HepG2 (cell line): ENCODE measurements around the gene NXPH4.

Experiments
- ETV6 ChIP-seq: sonication (generic); formaldehyde crosslinking; conservative IDR thresholded peaks from 2 replicates; pipeline ENCODE4 v1.4.0; 2020; ENCODE audit warnings: missing genetic modification reagents
- PAX8 ChIP-seq: sonication (generic); formaldehyde crosslinking; IDR thresholded peaks from 2 replicates; pipeline ENCODE4 v1.8.0; 2022; ENCODE audit warnings: mild to moderate bottlenecking, missing genetic modification reagents, borderline replicate concordance
- PHB2 ChIP-seq: fragments of 450-650 bp; IDR thresholded peaks from 2 replicates; pipeline ENCODE4 v1.6.1; 2018; ENCODE audit not compliant: partially characterized antibody
- PHF21A ChIP-seq: sonication (generic); formaldehyde crosslinking; IDR thresholded peaks from 2 replicates; pipeline ENCODE4 v1.5.0; 2020; ENCODE audit warnings: mild to moderate bottlenecking, missing genetic modification reagents
- POLR2A ChIP-seq, 2 experiments: IDR thresholded peaks; 2 replicates each; pipeline ENCODE4 v1.6.1; 2011; ENCODE audit warnings: low read depth in 2 of 2, low read length in 2 of 2, mild to moderate bottlenecking in 1 of 2, moderate library complexity in 1 of 2; ENCODE audit not compliant: insufficient read depth in 1 of 2
- SMARCC2 ChIP-seq: fragments of 450-650 bp; IDR thresholded peaks from 2 replicates; pipeline ENCODE4 v1.6.1; 2017; ENCODE audit warnings: antibody characterized with exemption, mild to moderate bottlenecking
- SNAPC2 ChIP-seq: sonication (generic); formaldehyde crosslinking; IDR thresholded peaks from 2 replicates; pipeline ENCODE4 v1.8.1; 2022; ENCODE audit warnings: mild to moderate bottlenecking, missing genetic modification reagents
- TAF1 ChIP-seq: sonication (generic); formaldehyde crosslinking; IDR thresholded peaks from 2 replicates; pipeline ENCODE4 v1.4.0; 2020; ENCODE audit warnings: missing genetic modification reagents
- ZNF224 ChIP-seq: sonication (generic); formaldehyde crosslinking; IDR thresholded peaks from 2 replicates; pipeline ENCODE4 v1.5.0; 2020; ENCODE audit warnings: mild to moderate bottlenecking, missing genetic modification reagents
- ZNF605 ChIP-seq: sonication (generic); formaldehyde crosslinking; IDR thresholded peaks from 2 replicates; pipeline ENCODE4 v1.8.0; 2022; ENCODE audit warnings: mild to moderate bottlenecking, missing genetic modification reagents
- ZNF75D ChIP-seq: sonication (generic); formaldehyde crosslinking; IDR thresholded peaks from 2 replicates; pipeline ENCODE4 v1.8.1; 2023; ENCODE audit warnings: missing genetic modification reagents, mild to moderate bottlenecking, borderline replicate concordance
- TF ChIP-seq, protein P1 (sequence below), 2 experiments: fragments of 450-650 bp in 1 of 2; sonication (generic) in 1 of 2; formaldehyde crosslinking in 1 of 2; IDR thresholded peaks; 2 replicates each; pipeline versions ENCODE4 v1.6.1 to v1.8.0; 2016 to 2022; ENCODE audit warnings: antibody characterized with exemption in 1 of 2, mild to moderate bottlenecking in 1 of 2, missing genetic modification reagents in 1 of 2
- TF ChIP-seq, protein P2 (sequence below): sonication (generic); formaldehyde crosslinking; IDR thresholded peaks from 2 replicates; pipeline ENCODE4 v1.4.0; 2020; ENCODE audit warnings: missing genetic modification reagents
- TF ChIP-seq, protein P3 (sequence below): sonication (generic); formaldehyde crosslinking; IDR thresholded peaks from 2 replicates; pipeline ENCODE4 v1.4.0; 2020; ENCODE audit warnings: mild to moderate bottlenecking, missing genetic modification reagents

DNA sequence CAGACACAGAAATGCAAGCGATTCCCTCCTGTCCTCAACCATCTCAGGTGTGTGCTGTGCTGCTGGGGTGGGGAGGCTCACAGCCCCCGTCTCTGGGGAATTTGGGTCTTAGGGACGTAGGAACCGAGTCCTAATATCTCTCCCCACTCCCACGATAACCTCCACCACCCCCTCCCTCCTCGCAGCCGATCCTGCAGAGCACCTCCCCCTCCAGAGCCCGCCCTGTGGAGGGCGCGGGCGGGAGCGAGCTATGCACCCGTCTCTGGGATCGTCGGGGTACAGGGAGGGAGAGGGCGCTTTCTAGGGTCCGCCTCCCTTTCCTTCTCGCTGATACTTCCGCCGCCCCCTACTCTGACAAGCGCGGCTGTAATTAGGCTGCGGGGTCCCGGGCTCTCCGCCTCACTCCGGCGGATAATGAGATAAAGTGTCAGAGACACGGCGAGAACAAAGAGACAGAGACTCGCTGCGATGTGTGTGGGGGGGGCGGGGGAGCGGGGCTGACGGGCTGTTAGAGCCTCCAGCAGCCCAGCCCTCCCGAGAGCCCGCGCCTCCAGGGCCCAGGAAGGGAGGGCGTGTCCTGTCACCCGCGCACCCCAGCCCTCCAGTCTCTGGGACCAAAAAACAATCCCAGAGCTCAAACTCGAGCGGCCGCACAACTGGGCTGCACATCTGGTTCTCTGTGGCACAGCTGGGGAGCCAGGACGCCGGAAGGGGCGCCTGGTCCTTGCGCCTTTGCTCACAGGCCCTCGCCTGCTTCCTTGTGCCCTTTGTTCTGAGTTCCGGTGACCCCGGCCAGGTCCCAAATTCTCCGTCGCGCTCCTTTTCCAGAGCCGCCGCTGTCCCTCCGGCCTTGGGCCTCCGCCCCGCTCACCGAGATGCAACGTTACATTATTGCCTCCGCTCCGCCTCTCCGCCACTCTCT is 21.6 kb downstream of the NXPH4 start:
- no peak for TF ChIP-seq ZNF224 (CRISPR knock-in tag)
- TF ChIP-seq ZNF605 = no peak
- TF ChIP-seq PAX8 (CRISPR knock-in tag) = no peak
- TF ChIP-seq, protein P1, sequence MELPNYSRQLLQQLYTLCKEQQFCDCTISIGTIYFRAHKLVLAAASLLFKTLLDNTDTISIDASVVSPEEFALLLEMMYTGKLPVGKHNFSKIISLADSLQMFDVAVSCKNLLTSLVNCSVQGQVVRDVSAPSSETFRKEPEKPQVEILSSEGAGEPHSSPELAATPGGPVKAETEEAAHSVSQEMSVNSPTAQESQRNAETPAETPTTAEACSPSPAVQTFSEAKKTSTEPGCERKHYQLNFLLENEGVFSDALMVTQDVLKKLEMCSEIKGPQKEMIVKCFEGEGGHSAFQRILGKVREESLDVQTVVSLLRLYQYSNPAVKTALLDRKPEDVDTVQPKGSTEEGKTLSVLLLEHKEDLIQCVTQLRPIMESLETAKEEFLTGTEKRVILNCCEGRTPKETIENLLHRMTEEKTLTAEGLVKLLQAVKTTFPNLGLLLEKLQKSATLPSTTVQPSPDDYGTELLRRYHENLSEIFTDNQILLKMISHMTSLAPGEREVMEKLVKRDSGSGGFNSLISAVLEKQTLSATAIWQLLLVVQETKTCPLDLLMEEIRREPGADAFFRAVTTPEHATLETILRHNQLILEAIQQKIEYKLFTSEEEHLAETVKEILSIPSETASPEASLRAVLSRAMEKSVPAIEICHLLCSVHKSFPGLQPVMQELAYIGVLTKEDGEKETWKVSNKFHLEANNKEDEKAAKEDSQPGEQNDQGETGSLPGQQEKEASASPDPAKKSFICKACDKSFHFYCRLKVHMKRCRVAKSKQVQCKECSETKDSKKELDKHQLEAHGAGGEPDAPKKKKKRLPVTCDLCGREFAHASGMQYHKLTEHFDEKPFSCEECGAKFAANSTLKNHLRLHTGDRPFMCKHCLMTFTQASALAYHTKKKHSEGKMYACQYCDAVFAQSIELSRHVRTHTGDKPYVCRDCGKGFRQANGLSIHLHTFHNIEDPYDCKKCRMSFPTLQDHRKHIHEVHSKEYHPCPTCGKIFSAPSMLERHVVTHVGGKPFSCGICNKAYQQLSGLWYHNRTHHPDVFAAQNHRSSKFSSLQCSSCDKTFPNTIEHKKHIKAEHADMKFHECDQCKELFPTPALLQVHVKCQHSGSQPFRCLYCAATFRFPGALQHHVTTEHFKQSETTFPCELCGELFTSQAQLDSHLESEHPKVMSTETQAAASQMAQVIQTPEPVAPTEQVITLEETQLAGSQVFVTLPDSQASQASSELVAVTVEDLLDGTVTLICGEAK (IDR thresholded peaks at IDR 0.05) = no peak
- TF ChIP-seq, protein P1 (CRISPR knock-in tag; IDR thresholded peaks at IDR 0.05) = no peak
- no peak for TF ChIP-seq SNAPC2 (CRISPR knock-in tag)
- TF ChIP-seq ZNF75D (CRISPR knock-in tag) = no peak
- TF ChIP-seq POLR2A (IDR thresholded peaks at IDR 0.05; ENCODE audit: insufficient read depth in 1 of 2, low read depth in 2 of 2, low read length in 2 of 2) = no peak
- TF ChIP-seq, protein P2, sequence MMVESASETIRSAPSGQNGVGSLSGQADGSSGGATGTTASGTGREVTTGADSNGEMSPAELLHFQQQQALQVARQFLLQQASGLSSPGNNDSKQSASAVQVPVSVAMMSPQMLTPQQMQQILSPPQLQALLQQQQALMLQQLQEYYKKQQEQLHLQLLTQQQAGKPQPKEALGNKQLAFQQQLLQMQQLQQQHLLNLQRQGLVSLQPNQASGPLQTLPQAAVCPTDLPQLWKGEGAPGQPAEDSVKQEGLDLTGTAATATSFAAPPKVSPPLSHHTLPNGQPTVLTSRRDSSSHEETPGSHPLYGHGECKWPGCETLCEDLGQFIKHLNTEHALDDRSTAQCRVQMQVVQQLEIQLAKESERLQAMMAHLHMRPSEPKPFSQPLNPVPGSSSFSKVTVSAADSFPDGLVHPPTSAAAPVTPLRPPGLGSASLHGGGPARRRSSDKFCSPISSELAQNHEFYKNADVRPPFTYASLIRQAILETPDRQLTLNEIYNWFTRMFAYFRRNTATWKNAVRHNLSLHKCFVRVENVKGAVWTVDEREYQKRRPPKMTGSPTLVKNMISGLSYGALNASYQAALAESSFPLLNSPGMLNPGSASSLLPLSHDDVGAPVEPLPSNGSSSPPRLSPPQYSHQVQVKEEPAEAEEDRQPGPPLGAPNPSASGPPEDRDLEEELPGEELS = no peak
- no peak for TF ChIP-seq PHB2
- TF ChIP-seq ETV6 (CRISPR knock-in tag) = no peak
- TF ChIP-seq, protein P3, sequence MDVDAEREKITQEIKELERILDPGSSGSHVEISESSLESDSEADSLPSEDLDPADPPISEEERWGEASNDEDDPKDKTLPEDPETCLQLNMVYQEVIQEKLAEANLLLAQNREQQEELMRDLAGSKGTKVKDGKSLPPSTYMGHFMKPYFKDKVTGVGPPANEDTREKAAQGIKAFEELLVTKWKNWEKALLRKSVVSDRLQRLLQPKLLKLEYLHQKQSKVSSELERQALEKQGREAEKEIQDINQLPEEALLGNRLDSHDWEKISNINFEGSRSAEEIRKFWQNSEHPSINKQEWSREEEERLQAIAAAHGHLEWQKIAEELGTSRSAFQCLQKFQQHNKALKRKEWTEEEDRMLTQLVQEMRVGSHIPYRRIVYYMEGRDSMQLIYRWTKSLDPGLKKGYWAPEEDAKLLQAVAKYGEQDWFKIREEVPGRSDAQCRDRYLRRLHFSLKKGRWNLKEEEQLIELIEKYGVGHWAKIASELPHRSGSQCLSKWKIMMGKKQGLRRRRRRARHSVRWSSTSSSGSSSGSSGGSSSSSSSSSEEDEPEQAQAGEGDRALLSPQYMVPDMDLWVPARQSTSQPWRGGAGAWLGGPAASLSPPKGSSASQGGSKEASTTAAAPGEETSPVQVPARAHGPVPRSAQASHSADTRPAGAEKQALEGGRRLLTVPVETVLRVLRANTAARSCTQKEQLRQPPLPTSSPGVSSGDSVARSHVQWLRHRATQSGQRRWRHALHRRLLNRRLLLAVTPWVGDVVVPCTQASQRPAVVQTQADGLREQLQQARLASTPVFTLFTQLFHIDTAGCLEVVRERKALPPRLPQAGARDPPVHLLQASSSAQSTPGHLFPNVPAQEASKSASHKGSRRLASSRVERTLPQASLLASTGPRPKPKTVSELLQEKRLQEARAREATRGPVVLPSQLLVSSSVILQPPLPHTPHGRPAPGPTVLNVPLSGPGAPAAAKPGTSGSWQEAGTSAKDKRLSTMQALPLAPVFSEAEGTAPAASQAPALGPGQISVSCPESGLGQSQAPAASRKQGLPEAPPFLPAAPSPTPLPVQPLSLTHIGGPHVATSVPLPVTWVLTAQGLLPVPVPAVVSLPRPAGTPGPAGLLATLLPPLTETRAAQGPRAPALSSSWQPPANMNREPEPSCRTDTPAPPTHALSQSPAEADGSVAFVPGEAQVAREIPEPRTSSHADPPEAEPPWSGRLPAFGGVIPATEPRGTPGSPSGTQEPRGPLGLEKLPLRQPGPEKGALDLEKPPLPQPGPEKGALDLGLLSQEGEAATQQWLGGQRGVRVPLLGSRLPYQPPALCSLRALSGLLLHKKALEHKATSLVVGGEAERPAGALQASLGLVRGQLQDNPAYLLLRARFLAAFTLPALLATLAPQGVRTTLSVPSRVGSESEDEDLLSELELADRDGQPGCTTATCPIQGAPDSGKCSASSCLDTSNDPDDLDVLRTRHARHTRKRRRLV = no peak
- no peak for TF ChIP-seq PHF21A (CRISPR knock-in tag)
- TF ChIP-seq SMARCC2 = no peak
- no peak for TF ChIP-seq TAF1 (CRISPR knock-in tag)
